A549 (cell line): ENCODE data around the gene TCEAL1. TPM values are rescaled to one million over a fixed set of nuclear protein-coding genes. Genes with fewer than 3 reads are reported as not detected.

Experiments used
- ATAC-seq, 2 experiments: fragments of 200-7000 bp in 1 of 2; fragments of >200 bp in 1 of 2; cut with Nextera tagmentation in 1 of 2; cut with Tn5 transposase in 1 of 2; 3 replicates each; pipeline versions ENCODE4 v1.8.0 to v1.9.1; 2018 to 2020; ENCODE audit warnings: mild to moderate bottlenecking in 1 of 2, moderate library complexity in 1 of 2
- CTCF ChIA-PET: fragments of 300-600 bp; sonication (Branson Sonifier 250); formaldehyde crosslinking; extraction: SDS; loops from one replicate; lab custom pipeline; 2021; ENCODE audit warnings: antibody characterized with exemption, inconsistent platforms; lab: Yijun Ruan, JAX
- POLR2A ChIA-PET: fragments of 350-600 bp; formaldehyde crosslinking; extraction: SDS; loops from one replicate; lab custom pipeline; 2021; ENCODE audit warnings: antibody characterized with exemption, inconsistent platforms; lab: Yijun Ruan, JAX
- DNase-seq, 2 experiments: peaks; one replicate each; pipeline versions ENCODE4 v3.0.0 to v3.0.0-alpha.2; 2011 to 2016; ENCODE audit warnings: low read depth in 1 of 2, low spot score in 1 of 2
- FAIRE-seq: peaks from 2 replicates; lab custom pipeline; 2011; peaks lifted over from hg19 to GRCh38; lab: Jason Lieb, UNC
- H3K27ac ChIP-seq, 2 experiments: fragments of >200 bp; sonication (Bioruptor Twin); formaldehyde crosslinking; 3 replicates each; pipeline ENCODE4 v1.5.1; 2016 to 2017
- H3K4me1 ChIP-seq: fragments of >200 bp; sonication (Bioruptor Twin); formaldehyde crosslinking; 3 replicates; pipeline ENCODE4 v1.6.1; 2016
- H3K4me2 ChIP-seq: fragments of >200 bp; sonication (Bioruptor Twin); formaldehyde crosslinking; 3 replicates; pipeline ENCODE4 v1.6.1; 2016
- H3K4me3 ChIP-seq: fragments of >200 bp; sonication (Bioruptor Twin); formaldehyde crosslinking; 3 replicates; pipeline ENCODE4 v1.5.1; 2016
- H3K9me3 ChIP-seq: fragments of >200 bp; sonication (Bioruptor Twin); formaldehyde crosslinking; 3 replicates; pipeline ENCODE4 v1.6.1; 2016
- BCL3 ChIP-seq: fragments of >200 bp; sonication (Bioruptor Twin); formaldehyde crosslinking; IDR thresholded peaks from 3 replicates; pipeline ENCODE4 v1.6.1; 2016
- CBX2 ChIP-seq: fragments of 200-600 bp; sonication (generic); IDR thresholded peaks from 2 replicates; pipeline ENCODE4 v1.6.1; 2016; ENCODE audit warnings: low read depth, mild to moderate bottlenecking, borderline replicate concordance
- CEBPB ChIP-seq, 2 experiments: fragments of >200 bp in 1 of 2; sonication (Bioruptor Twin) in 1 of 2; formaldehyde crosslinking in 1 of 2; IDR thresholded peaks; 2 replicates each; pipeline ENCODE4 v1.6.1; 2012 to 2016
- CHD2 ChIP-seq: fragments of 150-350 bp; IDR thresholded peaks from 2 replicates; pipeline ENCODE4 v1.6.1; 2014; ENCODE audit warnings: low read length; ENCODE audit not compliant: partially characterized antibody
- EHMT2 ChIP-seq: fragments of 200-600 bp; sonication (generic); IDR thresholded peaks from 2 replicates; pipeline ENCODE4 v1.6.1; 2016; ENCODE audit warnings: antibody characterized with exemption, low read depth, mild to moderate bottlenecking, moderate library complexity
- FOSB ChIP-seq: fragments of 250-450 bp; sonication (Bioruptor Pico); IDR thresholded peaks from 2 replicates; pipeline ENCODE4 v1.5.0; 2020; ENCODE audit warnings: mild to moderate bottlenecking, moderate library complexity
- FOXS1 ChIP-seq: fragments of 250-450 bp; sonication (Bioruptor Pico); IDR thresholded peaks from 2 replicates; pipeline ENCODE4 v1.5.0; 2020; ENCODE audit warnings: mild to moderate bottlenecking, moderate library complexity
- GATA3 ChIP-seq: IDR thresholded peaks from 2 replicates; pipeline ENCODE4 v1.6.1; 2012; ENCODE audit warnings: borderline replicate concordance
- HOXA7 ChIP-seq: fragments of 250-450 bp; sonication (Bioruptor Pico); IDR thresholded peaks from 2 replicates; pipeline ENCODE4 v1.5.0; 2020; ENCODE audit warnings: mild to moderate bottlenecking, moderate library complexity
- HOXB5 ChIP-seq: fragments of 250-450 bp; sonication (Bioruptor Pico); IDR thresholded peaks from 2 replicates; pipeline ENCODE4 v1.5.0; 2020; ENCODE audit warnings: mild to moderate bottlenecking, moderate library complexity
- KDM1A ChIP-seq: fragments of 200-600 bp; sonication (generic); IDR thresholded peaks from 2 replicates; pipeline ENCODE4 v1.6.1; 2016; ENCODE audit warnings: low read depth, mild to moderate bottlenecking
- NFE2L2 ChIP-seq: fragments of 150-350 bp; conservative IDR thresholded peaks from 2 replicates; pipeline ENCODE4 v1.6.1; 2014; ENCODE audit warnings: low read length
- PBX3 ChIP-seq: IDR thresholded peaks from 2 replicates; pipeline ENCODE4 v1.6.1; 2012
- RCOR1 ChIP-seq: fragments of 150-350 bp; IDR thresholded peaks from 2 replicates; pipeline ENCODE4 v1.6.1; 2014; ENCODE audit warnings: antibody characterized with exemption, low read length, low read depth
- RFX5 ChIP-seq: fragments of 450-650 bp; IDR thresholded peaks from 2 replicates; pipeline ENCODE4 v1.7.1; 2014; ENCODE audit warnings: antibody characterized with exemption, mild to moderate bottlenecking, moderate library complexity
- SREBF2 ChIP-seq: fragments of 450-650 bp; IDR thresholded peaks from 2 replicates; pipeline ENCODE4 v1.6.1; 2014; ENCODE audit warnings: mild to moderate bottlenecking, moderate library complexity
- ZC3H11A ChIP-seq: fragments of 450-650 bp; IDR thresholded peaks from 2 replicates; pipeline ENCODE4 v1.6.1; 2014; ENCODE audit warnings: antibody characterized with exemption, mild to moderate bottlenecking
- WGBS: methylation state at CpG from one replicate; pipeline ENCODE4 v1.1.6; 2017; ENCODE audit errors: missing lambda C conversion rate; 5-methylcytosine and 5-hydroxymethylcytosine counted together
- polyA plus RNA-seq, 4 experiments: library from polyadenylated mRNA; depleted of rRNA in 3 of 4; stranded (reverse); fragments of >200 nt; fragmentation: RNase III in 1 of 4; extraction: RNeasy Plus Mini Kit Qiagen cat#74134 plus additional on column Dnase treatment in 1 of 4; gene quantifications; 2 replicates in 3 of 4; 3 replicates in 1 of 4; pipeline ENCODE4 v1.2.3, GENCODE V29; 2011 to 2017

Gene TCEAL1
- polyA plus RNA-seq, 2 of the 4 experiments (the other 2 are of a cell fraction) = 40.7 to 42.1 TPM

DNA sequence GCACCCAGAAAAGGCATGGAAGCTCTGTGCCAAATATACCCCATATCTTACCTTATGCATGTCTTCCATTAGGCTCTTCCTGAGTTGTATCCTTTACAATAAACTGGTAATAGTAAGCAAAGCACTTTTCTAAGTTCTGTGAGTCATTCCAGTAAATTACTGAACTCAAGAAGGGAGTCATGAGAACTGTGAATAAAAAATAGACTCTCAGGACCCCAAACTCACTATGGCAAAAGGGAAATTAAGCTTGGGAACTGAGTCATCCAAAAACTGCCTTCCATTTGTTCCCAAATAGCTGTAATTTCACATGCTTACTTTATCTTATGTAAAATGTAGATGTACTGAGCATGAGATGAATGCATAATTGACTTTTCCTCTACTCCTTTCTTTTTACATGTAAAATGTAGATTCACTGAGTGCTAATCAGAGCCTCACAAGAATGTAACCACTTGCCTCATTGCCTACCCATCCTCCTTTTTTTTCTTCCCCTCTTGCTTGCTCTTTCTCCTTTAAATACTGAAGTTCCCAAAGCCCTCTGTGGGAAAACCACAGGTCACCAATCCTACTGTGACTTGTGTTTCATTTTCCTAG is 12.9 kb upstream of the TCEAL1 start:
- FAIRE-seq = peak; percentile 36
- DNase-seq = no peak

GRCh38 chrX:103616676-103617186 is 12.0 kb upstream of the TCEAL1 start:
- DNase-seq (no peak), ATAC-seq (no peak), FAIRE-seq (peak; percentile 28)
- Histone ChIP-seq H3K4me3 (no peak overlapping the region), H3K27ac (no peak overlapping the region), H3K4me2 (no peak overlapping the region), H3K9me3 (no peaks in the 10 kb centered on the region), H3K4me1 (peaks cover 9% of the 10 kb centered on the region; the same call in 1 of the 3 replicates)
- POLR2A ChIA-PET = no interaction called here
- CTCF ChIA-PET = interaction anchor here (1.0 to 1.3 kb wide), 3 partner anchors 9 to 33 kb away, joined by 3 to 5 read pairs (median 3); no protein-coding TSS in a partner anchor
- 80% methylated on average over 1 of the region's 1 CpG for WGBS
- no peak for TF ChIP-seq KDM1A
- TF ChIP-seq PBX3 = no peak
- no peak for TF ChIP-seq BCL3
- TF ChIP-seq HOXA7 (CRISPR knock-in tag) = no peak
- no peak for TF ChIP-seq EHMT2
- TF ChIP-seq, all 56 proteins: peak for 0

More for the DNA sequence above, 12.9 kb upstream of the TCEAL1 start:
- Histone ChIP-seq H3K27ac (no peak overlapping the region; a peak in 1 of 6 replicates), H3K4me3 (no peak overlapping the region), H3K9me3 (no peaks in the 10 kb centered on the region), H3K4me1 (peaks cover 9% of the 10 kb centered on the region; the same call in 1 of the 3 replicates), H3K4me2 (no peak overlapping the region)
- TF ChIP-seq RFX5 = no peak
- TF ChIP-seq RCOR1 = no peak
- TF ChIP-seq SREBF2 = no peak
- no peak for TF ChIP-seq FOSB (CRISPR knock-in tag)
- TF ChIP-seq ZC3H11A = no peak
- TF ChIP-seq FOXS1 (CRISPR knock-in tag) = no peak
- no peak for TF ChIP-seq GATA3
- TF ChIP-seq PBX3 = no peak
- TF ChIP-seq CBX2 = no peak
- no peak for TF ChIP-seq BCL3
- ATAC-seq = no peak
- POLR2A ChIA-PET = no interaction called here
- CTCF ChIA-PET = interaction anchor here (0.9 kb wide), 1 partner anchor 14 kb away, joined by 4 read pairs; no protein-coding TSS in a partner anchor

DNA sequence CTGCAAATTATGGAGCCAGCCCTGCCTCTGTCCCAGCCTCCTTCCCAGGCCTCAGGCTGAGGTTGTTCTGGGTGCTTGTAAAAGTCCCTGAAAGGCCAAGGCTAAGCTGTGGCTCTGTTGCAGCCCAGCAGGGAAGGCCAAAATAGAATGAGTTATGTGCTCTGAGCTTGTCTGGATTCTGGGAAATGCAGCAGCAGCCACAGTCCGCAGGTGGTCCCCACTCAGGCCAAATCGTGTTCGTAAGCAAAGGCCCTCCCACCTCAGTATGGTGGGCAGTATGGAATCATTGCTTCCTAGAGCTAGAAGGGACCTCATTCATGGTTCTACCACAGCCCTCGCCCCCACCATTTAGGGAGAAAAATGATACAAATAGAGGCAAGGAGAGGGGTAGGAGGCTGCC is 4.7 kb upstream of the TCEAL1 start:
- TF ChIP-seq CHD2 (no peak), CEBPB (IDR thresholded peaks at IDR 0.05) (no peak), HOXB5 (CRISPR knock-in tag) (no peak), NFE2L2 (no peak)
- TF ChIP-seq, all 56 proteins: peak for 0
- Histone ChIP-seq H3K27ac (no peak overlapping the region), H3K9me3 (no peaks in the 10 kb centered on the region), H3K4me2 (no peak overlapping the region), H3K4me1 (peaks cover 9% of the 10 kb centered on the region; the same call in 2 of the 3 replicates), H3K4me3 (no peak overlapping the region)
- no peak for FAIRE-seq
- CTCF ChIA-PET = no interaction called here
- no peak for DNase-seq
- POLR2A ChIA-PET = no interaction called here
- WGBS = 97% methylated on average over 4 of the region's 4 CpGs
- no peak for ATAC-seq
